GM12875 (cell line): ENCODE measurements around the gene RABL6.
"Not testable (repeated sequence)": the region's sequence is repeated elsewhere in the genome, so short reads cannot be mapped to it uniquely, and the experiment has no call there.

Experiments
- H3K4me3 ChIP-seq: one replicate; pipeline ENCODE4 v1.5.1; 2011; ENCODE audit warnings: low read depth, low read length, control low read depth
- CTCF ChIP-seq: IDR thresholded peaks from 2 replicates; pipeline ENCODE4 v1.5.1; 2011; ENCODE audit warnings: low read depth, mild to moderate bottlenecking, control low read depth, inconsistent platforms, low read length, moderate library complexity, borderline replicate concordance; ENCODE audit not compliant: insufficient read depth

Gene RABL6

GRCh38 chr9:136779808-136780207 lies 27.9 kb upstream of the RABL6 start:
- TF ChIP-seq CTCF: no peak
- no peak overlapping the region for H3K4me3 ChIP-seq

GRCh38 chr9:136782452-136782851 lies 25.3 kb upstream of the RABL6 start:
- no peak overlapping the region for H3K4me3 ChIP-seq
- no peak for TF ChIP-seq CTCF

GRCh38 chr9:136784249-136784996 lies 23.3 kb upstream of the RABL6 start:
- H3K4me3 ChIP-seq: no peak overlapping the region
- TF ChIP-seq CTCF: 0 out of 2 replicates have a peak, but pooled peaks have one; percentile 15

- no peak for TF ChIP-seq CTCF
- no peak overlapping the region for H3K4me3 ChIP-seq
These were observed 22.8 kb upstream of the RABL6 start for GRCh38 chr9:136784997-136785361.

GRCh38 chr9:136785565-136786355 lies 22.0 kb upstream of the RABL6 start:
- H3K4me3 ChIP-seq: not testable (repeated sequence)

- no peak for TF ChIP-seq CTCF
- no peak overlapping the region for H3K4me3 ChIP-seq
These were observed 21.3 kb upstream of the RABL6 start for GRCh38 chr9:136786451-136786850.

- H3K4me3 ChIP-seq: not testable (repeated sequence)
These were observed 20.8 kb upstream of the RABL6 start for GRCh38 chr9:136786983-136787382.

GRCh38 chr9:136787690-136788400 lies 19.9 kb upstream of the RABL6 start:
- peak; percentile 67 for TF ChIP-seq CTCF
- H3K4me3 ChIP-seq: no peak overlapping the region

GRCh38 chr9:136788644-136789522 lies 18.9 kb upstream of the RABL6 start:
- H3K4me3 ChIP-seq: not testable (repeated sequence)
